Fibroblast of skin of left quadriceps (primary cell): Measurements from ENCODE around the gene PCBP3.

Source experiments
- DNase-seq, 2 experiments: peaks; one replicate each; pipeline ENCODE4 v3.0.0-alpha.2; 2013; ENCODE audit warnings: low read depth in 2 of 2

Gene PCBP3

DNA sequence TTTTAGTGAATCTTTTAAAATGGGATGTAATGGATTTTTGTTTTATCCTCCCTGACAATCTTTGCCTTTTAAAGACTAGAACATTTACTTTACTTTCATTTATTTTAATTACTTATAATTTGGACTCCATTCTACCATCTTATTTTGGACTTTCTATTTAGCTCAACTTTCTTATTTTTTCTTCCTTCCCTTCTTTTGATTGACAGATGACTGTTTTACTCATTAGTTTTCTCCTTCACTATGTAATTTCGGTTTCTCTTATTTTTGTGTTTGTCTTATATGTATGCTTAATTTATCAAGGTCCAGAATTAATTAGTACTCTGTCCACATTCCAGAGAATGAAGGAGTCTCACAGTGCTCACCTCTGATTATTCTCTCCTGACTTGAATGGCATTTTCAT is 109.9 kb downstream of the PCBP3 start:
- DNase-seq, result no peak

DNA sequence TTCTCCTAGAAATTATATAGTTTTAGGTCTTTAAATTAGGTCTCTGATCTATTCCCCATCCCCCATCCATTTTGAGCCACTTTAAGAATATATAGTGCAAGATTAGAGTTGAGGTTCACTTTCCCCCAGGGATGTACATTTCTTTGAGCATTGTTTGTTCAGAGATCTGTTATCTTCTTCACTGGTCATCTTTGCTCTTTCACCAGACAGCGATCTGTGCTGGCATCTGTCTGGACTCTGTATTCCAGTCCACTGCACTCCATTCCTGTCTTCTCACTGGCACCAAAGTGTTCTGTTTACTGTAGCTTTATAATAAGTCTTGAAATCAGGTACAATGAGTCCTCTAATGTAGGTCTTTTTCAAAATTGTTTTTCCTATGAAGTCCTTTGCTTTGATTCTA is 112.5 kb downstream of the PCBP3 start:
- DNase-seq, result no peak

DNA sequence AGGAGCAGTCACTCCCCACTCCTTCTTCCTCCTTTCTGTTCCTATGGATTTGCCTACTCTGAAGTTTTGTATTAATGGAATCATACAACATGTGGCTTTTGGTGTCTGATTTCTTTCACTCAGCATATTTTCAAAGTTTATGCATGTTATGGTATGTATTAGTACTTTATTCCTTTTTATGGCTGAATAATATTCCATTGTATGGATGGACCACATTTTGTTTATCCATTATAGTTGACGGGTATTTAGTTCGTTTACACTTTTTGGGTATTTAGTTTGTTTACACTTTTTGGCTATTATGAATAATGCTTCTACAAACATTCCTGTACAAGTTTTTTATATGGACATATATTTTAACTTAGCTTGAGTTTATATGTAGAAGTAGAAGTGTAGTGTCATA is 113.1 kb downstream of the PCBP3 start:
- no peak for DNase-seq

GRCh38 chr21:45761704-45762103 is 118.2 kb downstream of the PCBP3 start:
- DNase-seq, result no peak

GRCh38 chr21:45763074-45763473 is 119.5 kb downstream of the PCBP3 start:
- no peak for DNase-seq

DNA sequence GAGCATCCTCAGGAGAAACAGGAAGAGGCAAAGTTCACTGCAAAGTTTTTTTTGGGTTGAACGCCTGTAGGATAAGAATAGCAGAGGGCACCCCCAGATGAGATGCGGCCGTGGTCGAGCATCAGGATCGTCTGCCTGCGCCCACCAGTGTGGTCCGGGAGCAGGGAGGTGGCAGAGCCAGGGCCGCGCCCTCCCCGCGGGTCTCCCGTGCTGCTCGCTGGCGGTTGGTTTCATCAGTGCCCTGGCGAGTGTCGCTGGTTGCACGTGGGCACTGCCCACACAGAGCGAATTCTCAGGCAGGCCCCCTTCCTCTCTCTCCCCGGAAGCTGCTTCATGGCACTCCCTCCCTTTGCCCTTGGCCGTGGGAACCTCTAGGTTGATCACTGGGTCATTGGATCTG is 120.0 kb downstream of the PCBP3 start:
- DNase-seq, result no peak

DNA sequence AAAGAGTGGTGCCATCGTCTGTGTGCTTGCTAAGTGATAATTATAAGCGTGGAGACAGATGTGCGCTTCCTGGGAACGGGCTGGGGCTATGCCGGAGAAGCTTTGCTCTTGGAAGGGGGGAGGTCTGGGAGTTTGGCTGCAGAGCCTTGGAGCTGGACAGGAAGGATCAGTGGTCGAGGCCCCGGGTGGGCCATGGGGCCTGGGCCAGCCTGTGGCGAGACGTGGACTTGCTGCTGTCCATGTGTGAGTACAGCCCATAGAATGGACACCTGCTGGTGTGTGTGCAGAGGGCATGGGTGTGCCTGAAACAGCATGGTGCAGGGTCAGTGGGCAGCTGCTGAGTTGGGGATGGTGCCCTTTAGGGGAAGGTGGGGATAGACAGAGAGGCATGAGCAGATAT is 121.3 kb downstream of the PCBP3 start:
- no peak for DNase-seq

DNA sequence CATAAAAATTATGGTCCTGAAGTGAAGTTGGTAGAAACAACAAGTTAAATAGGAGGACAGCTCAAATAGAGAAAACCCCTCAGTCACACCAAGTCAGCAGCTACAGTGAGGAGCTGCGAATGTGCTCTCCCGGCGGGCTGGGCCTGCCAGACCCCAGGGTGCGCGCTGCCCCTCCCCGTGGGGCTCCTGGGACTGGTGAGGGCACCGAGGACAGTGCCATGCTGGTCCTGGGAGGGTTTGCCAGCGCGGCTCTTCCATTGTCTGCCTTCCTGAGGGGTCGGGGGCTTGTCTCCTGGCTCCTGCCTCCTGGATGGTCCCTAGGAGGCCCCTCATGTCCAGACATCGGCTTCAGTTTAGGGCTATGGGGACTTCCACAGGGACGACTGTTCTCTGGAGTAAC is 121.8 kb downstream of the PCBP3 start:
- no peak for DNase-seq

DNA sequence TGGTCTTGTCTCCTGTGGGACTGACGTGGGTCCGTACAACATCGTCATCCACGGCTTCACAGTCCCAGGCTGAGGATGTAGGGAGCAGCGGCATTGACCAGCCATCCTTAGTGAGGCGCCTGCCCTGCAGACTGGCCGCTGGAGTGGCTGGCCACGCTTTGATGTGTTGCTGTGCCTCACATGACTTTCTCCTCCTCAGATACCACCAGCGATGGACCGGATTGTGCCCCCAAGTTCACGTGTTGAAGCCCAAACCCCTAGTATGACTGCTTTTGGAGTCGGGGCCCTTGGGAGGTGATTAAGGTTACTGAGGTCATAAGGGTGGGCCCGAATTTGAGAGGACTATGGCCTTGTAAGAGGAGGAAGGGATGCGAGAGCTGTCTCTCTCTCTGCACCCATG is 122.5 kb downstream of the PCBP3 start:
- no peak for DNase-seq

DNA sequence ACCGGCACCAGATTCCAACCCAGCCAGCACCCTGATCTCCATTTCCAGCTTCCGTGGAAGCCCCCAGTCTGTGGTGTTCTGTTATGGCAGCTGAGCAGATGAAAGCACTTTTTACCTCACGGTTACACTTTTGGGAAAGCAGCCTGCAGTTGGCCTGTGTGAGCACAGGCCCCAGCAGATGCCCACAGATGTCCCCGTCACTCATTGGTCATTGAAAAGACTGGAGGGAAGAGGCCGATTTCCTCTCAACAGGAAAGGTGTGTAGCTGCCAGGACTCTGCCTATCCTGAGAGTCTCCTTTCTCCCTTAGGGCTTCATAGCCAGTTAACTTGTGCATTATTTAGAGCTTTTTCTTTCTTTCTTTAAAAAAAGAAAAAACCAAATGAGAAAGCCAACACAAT is 123.0 kb downstream of the PCBP3 start:
- no peak for DNase-seq

- peak; percentile 20 to 36 for DNase-seq
These were observed 123.8 kb downstream of the PCBP3 start for GRCh38 chr21:45767071-45768006.

DNA sequence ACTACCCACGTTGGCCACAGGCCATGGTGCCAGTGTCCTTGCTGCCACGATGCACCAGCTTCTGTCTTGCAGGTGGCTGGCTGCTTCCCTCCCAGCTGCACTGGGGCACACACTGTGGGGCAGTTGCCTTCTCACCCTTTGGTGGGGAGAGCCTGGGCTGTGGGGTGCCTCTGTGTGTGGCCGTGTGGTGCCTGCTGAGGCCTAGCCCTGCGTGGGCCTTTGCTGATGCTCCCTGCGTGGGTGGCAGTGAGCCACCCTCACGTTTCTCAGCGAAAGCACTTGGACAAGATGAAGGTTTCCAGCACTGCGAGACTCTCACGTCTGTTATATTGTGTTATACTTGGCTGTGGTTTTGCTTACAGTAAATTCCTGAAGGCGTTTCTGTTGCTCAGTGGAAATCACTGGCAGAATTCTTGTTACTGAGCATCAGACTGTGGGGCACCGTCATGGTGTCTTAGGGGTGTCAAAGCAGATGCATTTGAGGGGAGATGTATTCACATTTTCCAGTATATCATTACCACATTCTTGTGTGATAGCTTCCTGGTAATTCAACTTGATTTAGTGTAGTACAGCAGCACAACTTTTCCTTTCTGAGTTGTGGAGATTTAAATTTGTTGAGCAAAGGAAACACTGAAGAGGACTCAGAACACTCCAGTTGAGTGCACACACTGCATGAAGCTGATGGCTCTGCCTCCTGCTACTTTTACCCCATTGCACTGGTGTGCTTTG is 124.7 kb downstream of the PCBP3 start:
- peak; percentile 26 to 28 for DNase-seq

DNA sequence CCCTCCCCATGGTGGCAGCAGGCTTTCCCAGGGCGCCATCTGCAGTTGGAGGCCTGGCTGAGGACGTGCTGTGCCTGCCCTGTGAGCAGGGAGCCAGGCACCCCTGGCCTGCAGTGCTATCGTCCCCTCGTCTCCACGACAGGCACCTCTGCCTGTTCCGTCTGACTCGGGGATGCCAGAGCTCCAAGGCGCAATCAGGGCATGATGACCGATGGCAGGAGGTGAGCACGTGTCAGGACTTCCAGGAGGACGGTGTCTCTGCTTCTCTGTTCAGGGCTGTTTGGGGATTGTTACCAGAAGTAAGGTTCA is 125.2 kb downstream of the PCBP3 start:
- DNase-seq, result no peak

DNA sequence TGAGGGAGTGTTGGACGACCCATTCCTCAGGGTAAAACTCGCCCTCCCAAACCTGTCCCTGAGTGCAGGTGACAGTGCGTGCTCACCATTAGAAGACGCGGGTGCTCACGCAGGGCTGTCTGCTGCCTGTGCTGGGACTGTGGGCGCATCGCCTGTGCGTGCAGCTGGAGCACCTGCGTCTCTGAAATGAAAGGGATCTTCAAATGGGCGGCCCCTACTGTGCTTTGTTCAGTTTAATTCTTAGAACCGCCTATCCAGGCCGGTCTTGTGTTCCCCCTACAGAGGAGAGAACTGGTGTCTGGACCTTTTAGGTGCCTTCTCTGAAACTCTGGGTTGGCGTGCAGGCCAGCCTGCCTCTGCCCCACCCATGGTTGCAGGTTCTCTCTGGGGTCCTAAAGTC is 125.8 kb downstream of the PCBP3 start:
- DNase-seq, result no peak

DNA sequence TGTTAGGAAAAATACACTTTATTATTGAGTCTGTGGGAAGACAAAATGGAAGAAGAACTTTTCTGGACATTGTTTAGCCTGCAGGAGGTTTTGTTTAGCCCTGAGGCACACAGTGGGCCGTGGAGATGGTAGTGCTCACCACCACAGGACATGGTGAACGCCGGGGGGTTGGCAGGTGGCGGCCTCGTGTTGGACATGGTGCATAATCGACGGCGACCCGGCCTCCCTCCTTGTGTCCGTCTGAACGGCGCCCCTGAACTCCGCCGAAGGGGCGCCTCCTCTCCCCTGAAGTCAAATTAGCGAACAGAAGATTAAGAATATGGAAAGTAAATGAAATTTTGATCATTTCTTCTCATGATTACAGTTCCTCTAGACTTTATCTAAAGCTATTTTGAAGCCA is 126.4 kb downstream of the PCBP3 start:
- DNase-seq, result no peak

DNA sequence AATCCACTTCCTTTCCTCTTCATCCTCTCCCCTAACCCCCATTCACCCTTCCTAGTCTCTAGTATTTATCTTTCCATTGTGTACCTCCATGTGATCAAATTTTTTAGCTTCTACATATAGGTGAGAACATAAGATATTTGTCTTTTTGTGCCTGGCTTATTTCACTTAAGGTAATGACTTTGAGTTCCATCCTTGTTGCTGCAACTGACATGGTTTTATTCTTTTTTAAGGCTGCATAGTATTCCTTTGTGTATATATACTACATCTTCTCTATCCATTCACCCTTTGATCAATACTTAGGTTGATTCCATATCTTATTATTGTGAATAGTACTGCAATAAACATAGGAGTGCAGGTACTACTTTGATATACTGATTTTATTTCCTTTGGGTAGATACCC is 128.7 kb downstream of the PCBP3 start:
- no peak for DNase-seq

DNA sequence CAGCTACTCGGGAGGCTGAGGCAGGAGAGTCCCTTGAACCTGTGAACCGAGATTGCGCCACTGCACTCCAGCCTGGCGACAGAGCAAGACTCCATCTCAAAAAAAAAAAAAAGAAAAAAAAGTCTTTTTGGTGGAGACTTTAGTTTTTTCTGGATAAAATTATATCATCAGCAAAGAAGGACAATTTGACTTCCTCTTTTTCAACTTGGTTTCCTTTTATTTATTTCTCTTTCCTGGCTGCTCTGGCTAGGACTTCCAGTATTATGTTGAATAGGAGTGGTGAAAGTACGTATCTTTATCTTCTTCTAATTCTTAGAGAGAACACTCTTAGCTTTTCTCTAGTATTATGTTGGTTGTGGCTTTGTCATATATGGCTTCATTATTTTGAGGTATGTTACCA is 130.8 kb downstream of the PCBP3 start:
- DNase-seq, result no peak

- DNase-seq, result no peak
These were observed 133.4 kb downstream of the PCBP3 start for GRCh38 chr21:45776971-45777370.

GRCh38 chr21:45778686-45779085 is 135.2 kb downstream of the PCBP3 start:
- DNase-seq, result no peak

- DNase-seq, result no peak
These were observed 135.7 kb downstream of the PCBP3 start for GRCh38 chr21:45779226-45779625.

GRCh38 chr21:45780647-45781046 is 137.1 kb downstream of the PCBP3 start:
- no peak for DNase-seq

- DNase-seq, result no peak
These were observed 138.2 kb downstream of the PCBP3 start for GRCh38 chr21:45781741-45782140.

DNA sequence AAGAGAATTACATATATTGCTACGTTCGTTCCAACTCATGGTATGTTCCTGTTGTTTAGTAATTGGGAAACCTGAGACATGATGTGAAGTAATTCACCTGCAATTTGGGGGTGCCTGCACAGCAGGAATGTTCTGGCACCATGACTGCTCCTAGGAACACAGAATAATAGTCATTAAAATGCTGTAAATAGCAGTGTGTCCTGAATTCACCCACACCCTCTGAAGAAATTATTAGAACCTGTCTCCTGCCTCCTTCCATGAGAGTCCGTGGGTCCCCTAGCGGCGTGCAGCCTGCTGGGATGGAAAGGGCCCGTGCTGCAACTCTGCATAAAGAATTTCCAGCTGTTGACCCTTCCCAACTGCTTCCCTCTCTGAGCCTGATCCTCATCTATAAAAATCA is 143.1 kb downstream of the PCBP3 start:
- DNase-seq, result no peak
